Stimulated activated CD8-positive, alpha-beta memory T cell treated with anti-CD3 and anti-CD28 coated beads, Interleukin-12 subunit alpha, Interleukin-12 subunit beta, amount 100 ng/mL, for 1 hour (primary cell): ENCODE measurements around the gene INAFM1.

ENCODE experiments used
- DNase-seq: peaks from one replicate; pipeline ENCODE4 v3.0.0-alpha.2; 2020; ENCODE audit warnings: low read depth

INAFM1 gene

DNA sequence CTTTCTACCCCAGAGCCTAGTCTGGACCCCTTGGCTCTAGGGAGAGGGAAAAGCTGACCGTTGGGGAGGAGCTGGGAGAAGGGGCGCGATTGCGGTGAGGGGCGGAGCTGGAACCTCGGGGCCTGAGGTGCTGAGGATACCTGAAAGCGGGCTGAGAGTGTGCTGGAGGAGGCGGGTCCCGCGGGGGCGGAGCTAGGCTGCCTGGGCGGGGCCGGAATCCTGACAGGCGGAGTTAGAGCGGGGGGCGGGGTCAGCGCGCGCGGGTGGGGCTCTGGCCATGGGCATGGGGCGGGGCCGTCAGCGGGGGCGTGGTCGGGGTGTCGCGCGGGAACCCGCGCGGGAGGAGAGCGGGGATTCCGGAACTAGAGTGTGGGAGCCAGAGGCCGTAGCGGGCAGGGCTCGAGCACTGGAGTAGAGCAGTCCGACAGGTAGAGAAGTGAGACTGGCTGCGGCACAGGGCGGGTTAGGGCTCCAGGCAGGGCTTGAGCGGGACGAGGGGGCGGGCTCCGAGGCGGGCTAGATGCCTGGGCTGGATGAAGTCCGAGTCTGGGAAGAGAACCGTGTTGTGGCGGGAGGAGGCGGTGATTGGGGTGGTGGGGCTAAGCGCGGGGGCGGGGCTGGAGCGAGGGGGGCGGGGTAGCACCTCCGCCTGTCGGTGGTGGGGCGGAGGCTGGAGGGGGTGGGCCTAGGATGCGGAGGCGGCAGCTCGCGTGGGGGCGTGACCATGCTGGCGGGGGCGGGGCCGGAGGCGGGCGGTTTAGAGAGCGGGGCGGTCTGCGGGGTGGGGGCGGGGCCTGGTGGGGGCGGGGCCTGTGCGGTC, at the start of gene INAFM1:
Gene INAFM1 (plus strand): TSS at position 815 of the 820 bp plus-strand sequence. CDS start 35 bp downstream, outside the sequence.
- DNase-seq, result peak; percentile 100

DNA sequence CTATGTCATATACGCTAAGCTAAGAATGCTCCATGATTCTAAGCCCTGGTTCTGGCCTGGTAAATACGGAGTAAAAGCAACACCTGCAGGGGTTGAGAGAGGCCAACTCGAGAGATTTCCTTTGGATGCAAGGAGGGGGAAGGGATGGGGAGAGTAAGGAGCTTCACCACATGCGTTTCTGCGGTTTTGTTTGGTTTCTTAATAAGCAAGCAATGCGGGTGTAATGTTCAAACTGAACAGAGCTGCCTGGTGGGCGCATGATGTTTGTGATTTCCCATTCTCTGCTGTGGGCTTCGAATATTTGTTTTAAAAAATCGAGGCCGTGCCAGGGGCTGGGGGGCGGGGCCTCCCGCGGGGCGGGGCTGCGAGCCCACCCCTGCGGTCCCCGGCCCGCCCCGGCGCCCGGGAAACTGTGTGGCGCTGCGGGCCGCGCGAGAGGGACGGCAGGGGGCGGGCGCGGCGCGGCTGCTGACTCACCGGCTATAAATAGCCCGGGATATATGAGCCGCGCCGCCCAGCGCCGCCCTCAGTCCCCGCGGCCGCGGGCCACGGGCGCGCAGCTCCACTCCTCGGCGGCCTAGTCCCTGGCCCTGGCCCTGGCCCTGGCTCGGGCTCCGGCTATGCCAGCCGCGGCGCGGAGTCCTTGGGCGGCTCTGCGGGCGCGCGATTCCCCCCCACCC, 48.8 kb upstream of the INAFM1 start:
- DNase-seq, result peak; percentile 75

DNA sequence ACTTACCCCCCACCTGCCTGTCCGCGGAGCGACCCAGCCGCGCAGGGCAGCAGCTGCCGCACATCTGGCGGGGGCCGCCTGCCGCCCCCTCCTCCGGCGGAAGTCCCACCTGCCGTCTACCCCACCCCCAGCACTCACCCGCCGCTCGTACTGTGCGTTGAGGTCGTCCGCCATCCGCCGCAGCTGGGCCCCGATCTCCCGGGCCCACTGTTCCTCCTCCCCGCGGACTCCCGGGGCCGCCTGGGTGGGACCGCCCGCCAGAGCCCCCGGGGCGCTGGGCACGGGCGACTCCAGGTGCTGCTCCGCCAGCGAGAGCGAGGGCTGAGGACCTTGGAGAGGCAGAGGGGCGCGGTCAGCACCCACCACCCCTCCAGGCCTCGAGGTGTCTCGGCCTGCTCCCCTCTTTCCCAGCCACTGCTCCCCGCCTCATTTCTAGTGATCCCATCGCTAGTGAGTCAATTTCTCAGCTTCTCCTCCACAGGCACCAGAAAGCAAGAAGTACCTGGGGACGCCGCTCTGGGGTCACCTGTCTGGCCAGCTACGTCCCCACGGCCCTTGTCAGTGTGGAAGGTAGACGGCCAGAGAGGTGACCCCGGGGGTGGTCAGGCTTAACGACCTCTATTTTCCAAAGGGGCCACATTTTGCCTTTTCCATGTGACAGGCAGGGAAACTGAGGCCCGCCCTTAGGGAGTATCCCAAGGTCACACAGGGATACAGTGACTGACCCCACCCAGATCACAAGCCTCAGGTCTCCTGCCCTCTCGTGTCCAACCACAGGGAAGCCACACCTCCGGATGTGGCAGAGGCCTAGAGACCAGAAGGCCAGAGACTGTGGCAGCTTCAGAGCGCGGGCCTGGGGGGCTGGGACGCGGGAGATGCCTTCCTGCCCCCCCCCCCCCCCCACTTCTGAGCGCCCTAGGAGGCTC, 48.0 kb upstream of the INAFM1 start:
- no peak for DNase-seq

GRCh38 chr19:47227352-47228167, 47.1 kb upstream of the INAFM1 start:
- DNase-seq, result no peak

GRCh38 chr19:47228168-47228936, 46.3 kb upstream of the INAFM1 start:
- no peak for DNase-seq

GRCh38 chr19:47228937-47229675, 45.6 kb upstream of the INAFM1 start:
- no peak for DNase-seq

GRCh38 chr19:47229676-47230053, 45.0 kb upstream of the INAFM1 start:
- no peak for DNase-seq

- peak; percentile 69 for DNase-seq
Measured at GRCh38 chr19:47230054-47230920, 44.4 kb upstream of the INAFM1 start.

DNA sequence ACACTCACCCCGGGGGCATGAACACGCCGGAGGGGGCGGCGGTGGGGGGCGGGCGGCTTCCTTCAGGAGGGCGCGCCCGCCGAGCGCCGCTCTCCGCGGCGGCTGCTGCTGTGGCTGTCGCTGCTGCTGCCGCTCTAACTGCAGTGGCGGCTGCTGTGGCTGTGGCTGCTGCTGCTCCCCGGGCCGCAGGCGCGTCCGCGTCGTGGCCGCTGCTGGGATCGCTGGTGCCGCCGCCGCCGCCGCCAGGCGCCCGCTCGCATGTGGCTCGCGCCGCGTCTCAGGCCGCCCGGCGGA, 43.8 kb upstream of the INAFM1 start, which contains the start of gene BBC3:
Gene BBC3 (minus strand): TSS at position 279 of the 294 bp plus-strand sequence. CDS start 2,768 bp downstream, outside the sequence.
- no peak for DNase-seq

DNA sequence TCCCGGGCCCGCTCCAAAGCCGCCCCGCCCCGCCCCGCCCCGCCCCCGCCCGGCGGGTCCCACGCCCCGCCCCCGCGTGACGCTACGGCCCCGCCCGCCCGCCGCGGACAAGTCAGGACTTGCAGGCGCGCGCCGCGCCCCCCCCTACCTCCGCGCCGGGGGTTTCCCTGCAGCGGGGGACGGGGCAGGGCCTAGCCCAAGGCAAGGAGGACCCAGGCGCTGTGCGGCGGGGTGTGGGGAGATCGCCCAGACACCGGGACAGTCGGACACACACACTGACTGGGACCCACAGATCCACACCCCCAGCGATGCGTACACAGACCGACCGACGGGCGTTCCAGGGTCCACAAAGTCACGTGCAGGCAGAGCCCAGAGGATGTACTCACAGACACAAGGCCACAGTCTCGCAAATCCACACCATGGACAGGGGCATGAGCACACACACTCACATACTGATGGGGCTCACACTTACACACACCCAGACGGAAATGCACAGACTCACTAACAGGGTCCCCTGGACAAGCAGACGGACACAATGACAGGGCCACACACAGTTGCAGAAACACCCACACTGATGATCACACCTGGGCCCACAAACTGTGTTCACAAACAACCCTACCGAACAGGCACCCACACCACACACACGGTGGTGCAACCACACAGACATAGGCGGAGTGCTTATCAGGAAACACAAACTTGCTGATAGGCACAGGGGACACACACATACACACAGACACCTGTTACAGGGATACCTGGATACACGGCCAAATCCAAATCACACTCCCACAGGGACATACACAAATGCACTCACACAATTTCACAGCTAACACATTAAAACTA, 43.2 kb upstream of the INAFM1 start:
- peak; percentile 83 for DNase-seq

- DNase-seq, result no peak
Measured at GRCh38 chr19:47232422-47233211, 42.1 kb upstream of the INAFM1 start.

DNA sequence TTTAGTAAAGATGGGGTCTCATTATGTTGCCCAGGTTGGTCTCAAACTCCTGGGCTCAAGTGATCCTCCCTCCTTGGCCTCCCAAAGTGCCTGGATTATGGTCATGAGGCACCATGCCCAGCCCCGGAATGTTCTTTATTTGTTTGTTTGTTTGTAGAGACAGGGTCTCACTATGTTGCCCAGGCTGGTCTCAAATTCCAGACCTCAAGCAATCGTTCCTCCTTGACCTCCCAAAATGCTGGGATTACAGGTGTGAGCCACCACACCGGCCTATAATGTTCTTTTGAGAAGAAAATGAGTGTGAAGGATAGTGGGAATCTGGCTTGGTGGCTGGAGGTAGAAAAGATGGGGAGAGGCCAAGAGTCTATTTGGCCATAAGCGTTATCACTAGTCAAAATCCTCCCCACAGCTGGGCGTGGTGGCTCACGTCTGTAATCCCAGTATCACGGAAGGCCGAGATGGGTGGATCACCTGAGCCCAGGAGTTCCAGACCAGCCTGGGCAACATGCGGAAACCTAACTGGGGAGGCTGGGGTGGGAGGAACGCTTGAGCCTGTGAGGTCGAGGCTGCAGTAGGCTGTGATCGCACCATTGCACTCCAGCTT, 38.5 kb upstream of the INAFM1 start:
- DNase-seq, result no peak

DNA sequence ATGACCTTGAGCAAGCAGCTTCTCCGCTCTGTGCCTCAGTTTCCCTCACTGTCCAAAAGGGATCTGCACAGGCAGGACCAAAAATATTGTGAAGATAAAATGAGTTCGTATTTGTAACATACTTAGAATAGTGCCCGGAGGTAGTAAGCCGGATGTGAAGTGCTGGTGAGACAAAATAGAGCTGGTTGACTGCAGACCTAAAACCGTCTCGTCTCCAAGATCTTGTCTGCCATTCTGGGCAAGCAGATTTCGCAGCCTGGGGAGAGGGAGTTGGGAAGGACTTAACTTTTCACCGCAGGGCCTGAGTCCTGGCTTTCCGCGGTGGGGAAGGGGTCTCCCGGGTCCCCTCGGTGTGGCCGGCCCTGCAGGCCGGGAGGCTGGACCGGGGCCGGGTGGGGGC, 35.5 kb upstream of the INAFM1 start:
- no peak for DNase-seq

GRCh38 chr19:47239610-47240296, 34.9 kb upstream of the INAFM1 start:
- DNase-seq, result no peak

DNA sequence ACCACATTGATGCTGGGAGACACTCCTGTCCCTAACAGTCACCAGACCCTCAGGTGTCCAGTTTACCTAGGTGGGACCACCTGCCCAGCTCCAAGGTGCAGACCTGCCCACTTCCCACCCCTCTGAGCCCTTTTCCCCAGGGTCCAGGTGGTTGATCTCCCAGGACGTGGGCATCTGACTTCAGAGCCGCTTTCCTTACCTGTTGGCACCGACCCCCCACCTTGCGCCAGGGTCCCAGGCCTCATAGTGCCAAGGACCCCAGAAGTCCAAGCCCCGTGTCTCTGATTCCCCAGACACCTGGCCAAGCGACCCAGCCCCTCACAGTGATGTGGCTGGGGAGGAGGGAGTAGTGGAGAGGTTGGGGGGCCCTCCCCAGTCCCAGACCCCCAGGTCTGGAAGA, 34.1 kb upstream of the INAFM1 start:
- DNase-seq, result no peak
